Endothelial cell of coronary artery (primary cell): ENCODE results near the gene PRAMEF2. TPM values are rescaled to one million over a fixed set of nuclear protein-coding genes. Genes with fewer than 3 reads are reported as not detected.

ENCODE experiments used
- total RNA-seq: library from RNA; depleted of rRNA; stranded (reverse); fragments of >200 nt; gene quantifications from 2 replicates; pipeline ENCODE4 v1.2.3, GENCODE V29; 2014

PRAMEF2 gene, protein sequence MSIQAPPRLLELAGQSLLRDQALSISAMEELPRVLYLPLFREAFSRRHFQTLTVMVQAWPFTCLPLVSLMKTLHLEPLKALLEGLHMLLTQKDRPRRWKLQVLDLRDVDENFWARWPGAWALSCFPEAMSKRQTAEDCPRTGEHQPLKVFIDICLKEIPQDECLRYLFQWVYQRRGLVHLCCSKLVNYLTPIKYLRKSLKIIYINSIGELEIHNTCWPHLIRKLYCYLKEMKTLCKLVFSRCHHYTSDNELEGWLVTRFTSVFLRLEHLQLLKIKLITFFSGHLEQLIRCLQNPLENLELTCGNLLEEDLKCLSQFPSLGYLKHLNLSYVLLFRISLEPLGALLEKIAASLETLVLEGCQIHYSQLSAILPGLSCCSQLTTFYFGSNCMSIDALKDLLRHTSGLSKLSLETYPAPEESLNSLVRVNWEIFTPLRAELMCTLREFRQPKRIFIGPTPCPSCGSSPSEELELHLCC
- not detected in 2 replicates for total RNA-seq

GRCh38 chr1:12856786-12857185 is at the start of gene PRAMEF2:
PRAMEF2 (plus strand) TSS chr1:12857086; CDS start chr1:12859010, 1,924 bp downstream.

DNA sequence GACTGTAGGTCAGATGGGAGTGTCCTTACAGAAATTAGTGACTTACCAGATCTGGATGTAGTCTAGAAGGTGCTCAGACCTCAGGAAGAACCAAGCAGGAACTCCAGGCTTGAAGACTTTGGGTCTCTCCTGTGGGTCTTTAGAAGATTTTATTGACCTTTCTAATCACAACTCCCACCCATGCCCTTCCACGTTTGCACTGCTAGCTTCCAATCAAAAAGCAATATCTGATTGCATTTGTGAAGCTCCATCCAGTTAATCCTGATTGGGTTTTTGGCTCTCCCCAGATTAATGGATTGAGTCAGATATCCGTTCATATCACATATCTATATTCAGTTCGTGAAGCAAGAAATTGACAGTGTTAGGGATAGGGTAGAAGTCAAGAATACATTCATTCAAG is 25.6 kb upstream of the PRAMEF2 start, which contains the start of gene PRAMEF11:
Gene PRAMEF11 (minus strand): TSS at position 101 of the 400 bp plus-strand sequence. CDS start 2,621 bp downstream, outside the sequence.

DNA sequence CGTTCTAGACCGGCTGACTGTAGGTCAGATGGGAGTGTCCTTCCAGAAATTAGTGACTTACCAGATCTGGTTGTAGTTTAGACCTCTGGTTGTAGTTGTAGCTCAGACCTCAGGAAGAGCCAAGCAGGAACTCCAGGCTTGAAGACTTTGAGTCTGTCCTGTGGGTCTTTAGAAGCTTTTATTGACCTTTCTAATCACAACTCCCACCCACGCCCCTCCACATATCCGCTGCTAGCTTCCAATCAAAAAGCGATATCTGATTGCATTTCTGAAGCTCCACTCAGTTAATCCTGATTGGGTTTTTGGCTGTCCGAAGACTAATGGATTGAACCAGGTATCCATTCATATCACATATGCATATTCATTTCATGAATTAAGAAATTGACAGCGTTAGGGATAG is 8.3 kb upstream of the PRAMEF2 start, which contains the start of gene HNRNPCL1:
Gene HNRNPCL1 (minus strand): TSS at position 101 of the 400 bp plus-strand sequence. CDS start 431 bp downstream, outside the sequence.

GRCh38 chr1:12886101-12886500 is 29.2 kb downstream of the PRAMEF2 start, which contains the start of gene PRAMEF4:
PRAMEF4 (minus strand) TSS chr1:12886201; CDS start chr1:12883394, 2,807 bp downstream.

DNA sequence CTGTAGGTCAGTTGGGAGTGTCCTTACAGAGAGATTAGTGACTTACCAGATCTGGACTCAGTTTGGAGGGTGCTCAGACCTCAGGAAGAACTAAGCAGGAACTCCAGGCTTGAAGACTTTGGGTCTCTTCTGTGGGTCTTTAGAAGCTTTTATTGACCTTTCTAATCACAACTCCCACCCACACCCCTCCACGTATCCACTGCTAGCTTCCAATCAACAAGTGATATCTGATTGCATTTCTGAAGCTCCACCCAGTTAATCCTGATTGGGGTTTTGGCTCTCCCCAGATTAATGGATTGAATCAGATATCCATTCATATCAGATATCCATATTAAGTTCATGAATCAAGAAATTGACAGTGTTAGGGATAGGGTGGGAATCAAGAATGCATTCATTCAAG is 41.3 kb downstream of the PRAMEF2 start, which contains the start of gene PRAMEF10:
Gene PRAMEF10 (minus strand): TSS at position 101 of the 400 bp plus-strand sequence. CDS start 2,423 bp downstream, outside the sequence.

Other genes with a start within 250 kb of the PRAMEF2 start
- gene DHRS3, start 238.9 kb upstream of the PRAMEF2 start, total RNA-seq = 34.1 and 52.0 TPM in 2 replicates
- gene AADACL4, start 213.0 kb upstream of the PRAMEF2 start, total RNA-seq = not detected in 2 replicates
- gene AADACL3, start 141.0 kb upstream of the PRAMEF2 start, total RNA-seq = not detected in 2 replicates
- gene CFAP107, start 110.9 kb upstream of the PRAMEF2 start, total RNA-seq = not detected in 2 replicates
- gene PRAMEF12, start 83.3 kb upstream of the PRAMEF2 start, total RNA-seq = not detected in 2 replicates
- not detected in 2 replicates for gene PRAMEF1, start 65.7 kb upstream of the PRAMEF2 start, total RNA-seq
- gene PRAMEF11, start 25.7 kb upstream of the PRAMEF2 start, total RNA-seq = not detected in 2 replicates
- not detected in 2 replicates for gene HNRNPCL1, start 8.4 kb upstream of the PRAMEF2 start, total RNA-seq
- not detected in 2 replicates for gene PRAMEF4, start 29.1 kb downstream of the PRAMEF2 start, total RNA-seq
- gene PRAMEF10, start 41.2 kb downstream of the PRAMEF2 start, total RNA-seq = not detected in 2 replicates
- gene PRAMEF7, start 59.5 kb downstream of the PRAMEF2 start, total RNA-seq = not detected in 2 replicates
- not detected in 2 replicates for gene PRAMEF6, start 90.5 kb downstream of the PRAMEF2 start, total RNA-seq
- gene PRAMEF27, start 199.5 kb downstream of the PRAMEF2 start, total RNA-seq = not detected in 2 replicates
- gene HNRNPCL3, start 203.7 kb downstream of the PRAMEF2 start, total RNA-seq = not detected in 2 replicates
- gene PRAMEF25, start 213.7 kb downstream of the PRAMEF2 start, total RNA-seq = not detected in 2 replicates